Measurements from ENCODE around the gene SYNJ2. TPM values are rescaled to one million over a fixed set of nuclear protein-coding genes. Genes with fewer than 3 reads are reported as not detected.

The SYNJ2 gene
- total RNA-seq, 2 experiments from 2014 or later: 34.6 to 38.0 TPM

GRCh38 chr6:158003910-158004700 lies 22.4 kb downstream of the SYNJ2 start:
- no peak overlapping the region for H3K27ac ChIP-seq (ENCODE audit: low read depth in 1 of 2, low read length in 2 of 2)
- H3K36me3 ChIP-seq (ENCODE audit: insufficient read depth, low read length): no peaks in the 10 kb centered on the region
- Mint-ChIP-seq H3K36me3 (ENCODE audit: low read depth) (peaks cover 15% of the 10 kb centered on the region), H3K4me1 (ENCODE audit: low read depth) (peaks cover 79% of the 10 kb centered on the region), H3K4me3 (peak overlapping the region; percentile 8), H3K9me3 (no peaks in the 10 kb centered on the region), H3K27ac (peak overlapping the region; percentile 77), H3K27me3 (no peaks in the 10 kb centered on the region)
- H3K9me3 ChIP-seq (ENCODE audit: control insufficient read depth in 1 of 2, insufficient read depth in 1 of 2, low read length in 2 of 2): peaks cover 0 to 3% of the 10 kb centered on the region in 2 experiments
- no peaks in the 10 kb centered on the region for H3K27me3 ChIP-seq (ENCODE audit: control insufficient read depth in 1 of 2, insufficient read depth in 2 of 2, low read length in 2 of 2)
- intact Hi-C loops (cut with DNase I, micrococcal nuclease): no loop called here
- TF ChIP-seq CTCF (IDR thresholded peaks at IDR 0.05): no peak
- no peak for ATAC-seq (ENCODE audit: poor library complexity)
- no peak overlapping the region for H3K4me3 ChIP-seq (ENCODE audit: low read length)
- ChIA-PET POLR2A (interaction anchor here (0.9 to 1.4 kb wide), 4 partner anchors 9 to 54 kb away, joined by 3 to 5 read pairs (median 4); no protein-coding TSS in a partner anchor), CTCF (no interaction called here)
- H3K4me1 ChIP-seq (ENCODE audit: insufficient read depth, low read length): peaks cover 46% of the 10 kb centered on the region
- no peak for DNase-seq

GRCh38 chr6:158004701-158005095 lies 23.0 kb downstream of the SYNJ2 start:
- intact Hi-C loops (cut with DNase I, micrococcal nuclease): no loop called here
- TF ChIP-seq CTCF (IDR thresholded peaks at IDR 0.05): no peak
- H3K36me3 Mint-ChIP-seq (ENCODE audit: low read depth): peaks cover 15% of the 10 kb centered on the region
- Histone ChIP-seq H3K27ac (ENCODE audit: low read depth in 1 of 2, low read length in 2 of 2) (no peak overlapping the region), H3K9me3 (ENCODE audit: control insufficient read depth in 1 of 2, insufficient read depth in 1 of 2, low read length in 2 of 2) (peaks cover 0 to 3% of the 10 kb centered on the region in 2 experiments), H3K4me3 (ENCODE audit: low read length) (no peak overlapping the region), H3K36me3 (ENCODE audit: insufficient read depth, low read length) (no peaks in the 10 kb centered on the region), H3K4me1 (ENCODE audit: insufficient read depth, low read length) (peaks cover 52% of the 10 kb centered on the region), H3K27me3 (ENCODE audit: control insufficient read depth in 1 of 2, insufficient read depth in 2 of 2, low read length in 2 of 2) (no peaks in the 10 kb centered on the region)
- DNase-seq: no peak
- ChIA-PET POLR2A (no interaction called here), CTCF (no interaction called here)
- H3K9me3 Mint-ChIP-seq: no peaks in the 10 kb centered on the region
- no peak for ATAC-seq (ENCODE audit: poor library complexity)
- H3K4me1 Mint-ChIP-seq (ENCODE audit: low read depth): peaks cover 80% of the 10 kb centered on the region
- peak overlapping the region; percentile 77 for H3K27ac Mint-ChIP-seq
- H3K27me3 Mint-ChIP-seq: no peaks in the 10 kb centered on the region
- H3K4me3 Mint-ChIP-seq: no peak overlapping the region

GRCh38 chr6:158005626-158006180 lies 24.0 kb downstream of the SYNJ2 start:
- DNase-seq: no peak
- no peak overlapping the region for H3K4me3 ChIP-seq (ENCODE audit: low read length)
- peaks cover 15% of the 10 kb centered on the region for H3K36me3 Mint-ChIP-seq (ENCODE audit: low read depth)
- H3K4me3 Mint-ChIP-seq: peak overlapping the region; percentile 21
- H3K4me1 ChIP-seq (ENCODE audit: insufficient read depth, low read length): peaks cover 62% of the 10 kb centered on the region
- H3K4me1 Mint-ChIP-seq (ENCODE audit: low read depth): peaks cover 82% of the 10 kb centered on the region
- no peaks in the 10 kb centered on the region for H3K27me3 Mint-ChIP-seq
- H3K27ac ChIP-seq (ENCODE audit: low read depth in 1 of 2, low read length in 2 of 2): no peak overlapping the region
- no peaks in the 10 kb centered on the region for H3K36me3 ChIP-seq (ENCODE audit: insufficient read depth, low read length)
- peaks cover 0 to 3% of the 10 kb centered on the region in 2 experiments for H3K9me3 ChIP-seq (ENCODE audit: control insufficient read depth in 1 of 2, insufficient read depth in 1 of 2, low read length in 2 of 2)
- H3K9me3 Mint-ChIP-seq: no peaks in the 10 kb centered on the region
- no peak for ATAC-seq (ENCODE audit: poor library complexity)
- intact Hi-C loops (cut with DNase I, micrococcal nuclease): no loop called here
- TF ChIP-seq CTCF (IDR thresholded peaks at IDR 0.05): no peak
- peak overlapping the region; percentile 23 for H3K27ac Mint-ChIP-seq
- ChIA-PET CTCF (no interaction called here), POLR2A (interaction anchor here (0.6 kb wide), 1 partner anchor 24 kb away, joined by 3 read pairs; no protein-coding TSS in a partner anchor)
- no peaks in the 10 kb centered on the region for H3K27me3 ChIP-seq (ENCODE audit: control insufficient read depth in 1 of 2, insufficient read depth in 2 of 2, low read length in 2 of 2)

All from CD4-positive, alpha-beta T cell (primary cell).